ENCODE measurements around the gene SEC24A.

The SEC24A gene

DNA sequence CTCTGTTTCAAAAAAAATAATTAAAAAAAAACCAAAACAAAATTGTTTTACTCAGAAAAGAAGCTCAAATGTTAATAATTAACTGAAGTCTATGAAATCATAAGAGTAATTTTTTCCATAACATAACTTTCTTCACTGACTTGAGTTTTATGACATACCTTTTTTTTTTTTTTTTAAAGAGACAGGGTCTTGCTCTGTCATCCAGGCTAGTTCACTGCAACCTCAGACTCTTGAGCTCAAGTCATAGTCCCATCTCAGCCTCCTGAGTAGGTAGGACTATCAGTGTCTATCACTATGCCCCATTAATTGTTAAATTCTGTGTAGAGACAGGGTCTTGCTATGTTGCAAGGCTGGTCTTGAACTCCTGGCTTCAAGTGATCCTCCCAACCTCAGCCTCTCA, 37.9 kb upstream of the SEC24A start:
- Histone ChIP-seq H4K20me1 (ENCODE audit: insufficient read depth, low read length) (no peaks in the 10 kb centered on the region), H2AFZ (ENCODE audit: low read depth, low read length) (no peak overlapping the region), H3K4me3 (ENCODE audit: low read length) (no peak overlapping the region), H3K27ac (ENCODE audit: low read length) (peak overlapping the region; percentile 99), H3K36me3 (replicated peaks; ENCODE audit: low read depth, low read length) (peaks cover 14% of the 10 kb centered on the region), H3K4me2 (ENCODE audit: low read length) (peak overlapping the region; percentile 91; the same call in 1 of the 2 replicates), H3K9me3 (ENCODE audit: insufficient read depth, low read length) (no peaks in the 10 kb centered on the region), H3K79me2 (ENCODE audit: low read length) (no peaks in the 10 kb centered on the region), H3K4me1 (ENCODE audit: low read length) (peaks cover 34% of the 10 kb centered on the region), H3K9ac (ENCODE audit: low read length) (no peak overlapping the region; the same call in 1 of the 2 replicates), H3K27me3 (ENCODE audit: low read depth, low read length) (no peaks in the 10 kb centered on the region)
- TF ChIP-seq, protein P1, sequence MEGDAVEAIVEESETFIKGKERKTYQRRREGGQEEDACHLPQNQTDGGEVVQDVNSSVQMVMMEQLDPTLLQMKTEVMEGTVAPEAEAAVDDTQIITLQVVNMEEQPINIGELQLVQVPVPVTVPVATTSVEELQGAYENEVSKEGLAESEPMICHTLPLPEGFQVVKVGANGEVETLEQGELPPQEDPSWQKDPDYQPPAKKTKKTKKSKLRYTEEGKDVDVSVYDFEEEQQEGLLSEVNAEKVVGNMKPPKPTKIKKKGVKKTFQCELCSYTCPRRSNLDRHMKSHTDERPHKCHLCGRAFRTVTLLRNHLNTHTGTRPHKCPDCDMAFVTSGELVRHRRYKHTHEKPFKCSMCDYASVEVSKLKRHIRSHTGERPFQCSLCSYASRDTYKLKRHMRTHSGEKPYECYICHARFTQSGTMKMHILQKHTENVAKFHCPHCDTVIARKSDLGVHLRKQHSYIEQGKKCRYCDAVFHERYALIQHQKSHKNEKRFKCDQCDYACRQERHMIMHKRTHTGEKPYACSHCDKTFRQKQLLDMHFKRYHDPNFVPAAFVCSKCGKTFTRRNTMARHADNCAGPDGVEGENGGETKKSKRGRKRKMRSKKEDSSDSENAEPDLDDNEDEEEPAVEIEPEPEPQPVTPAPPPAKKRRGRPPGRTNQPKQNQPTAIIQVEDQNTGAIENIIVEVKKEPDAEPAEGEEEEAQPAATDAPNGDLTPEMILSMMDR (IDR thresholded peaks at IDR 0.05; ENCODE audit: low read depth, low read length) = no peak
- no peak for TF ChIP-seq EZH2phosphoT487 (IDR thresholded peaks at IDR 0.05; ENCODE audit: low read depth)

- no peak overlapping the region for H3K4me3 ChIP-seq (ENCODE audit: low read length)
- H3K27me3 ChIP-seq (ENCODE audit: low read depth, low read length) = no peaks in the 10 kb centered on the region
- peaks cover 33% of the 10 kb centered on the region for H3K4me1 ChIP-seq (ENCODE audit: low read length)
- H4K20me1 ChIP-seq (ENCODE audit: insufficient read depth, low read length) = no peaks in the 10 kb centered on the region
- TF ChIP-seq EZH2phosphoT487 (IDR thresholded peaks at IDR 0.05; ENCODE audit: low read depth) = no peak
- TF ChIP-seq, protein P1 (IDR thresholded peaks at IDR 0.05; ENCODE audit: low read depth, low read length) = no peak
- H3K27ac ChIP-seq (ENCODE audit: low read length) = no peak overlapping the region
- peaks cover 7% of the 10 kb centered on the region for H3K36me3 ChIP-seq (replicated peaks; ENCODE audit: low read depth, low read length)
- H3K79me2 ChIP-seq (ENCODE audit: low read length) = no peaks in the 10 kb centered on the region
- no peak overlapping the region for H3K9ac ChIP-seq (ENCODE audit: low read length)
- H3K4me2 ChIP-seq (ENCODE audit: low read length) = no peak overlapping the region
- no peaks in the 10 kb centered on the region for H3K9me3 ChIP-seq (ENCODE audit: insufficient read depth, low read length)
- H2AFZ ChIP-seq (ENCODE audit: low read depth, low read length) = no peak overlapping the region
These were observed 37.1 kb upstream of the SEC24A start for GRCh38 chr5:134611515-134611914.

DNA sequence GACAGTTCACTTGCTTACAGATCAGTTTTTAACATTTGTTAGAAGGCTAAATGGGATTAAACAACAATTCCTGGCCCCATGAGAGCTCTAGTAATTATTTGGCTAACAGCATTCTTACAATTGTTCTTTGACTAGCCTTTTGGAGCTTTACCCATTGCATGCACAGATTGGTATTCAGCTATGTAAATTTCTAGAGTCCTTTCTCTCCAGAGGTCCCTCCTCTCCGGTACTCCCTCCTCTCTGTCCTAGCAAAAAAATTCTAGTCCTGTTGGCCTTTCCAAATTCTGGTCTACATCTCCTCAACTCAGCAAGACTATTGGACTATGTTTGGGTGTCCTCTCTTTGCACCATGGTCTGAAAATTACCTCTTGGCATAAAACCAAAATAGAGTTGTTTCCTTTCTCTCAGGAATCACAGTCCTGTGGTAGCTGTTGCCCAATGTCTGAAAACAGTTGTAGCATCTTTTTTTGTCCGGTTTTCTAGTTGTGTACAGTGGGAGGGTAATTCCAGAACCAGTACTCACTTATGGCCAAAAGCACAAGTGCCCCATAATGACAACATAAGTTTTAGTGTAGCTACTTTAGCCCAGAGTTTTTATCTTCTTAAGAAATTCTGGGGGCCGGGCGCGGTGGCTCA, 34.0 kb upstream of the SEC24A start:
- H3K27ac ChIP-seq (ENCODE audit: low read length) = no peak overlapping the region
- no peak overlapping the region for H3K4me3 ChIP-seq (ENCODE audit: low read length)
- no peaks in the 10 kb centered on the region for H3K9me3 ChIP-seq (ENCODE audit: insufficient read depth, low read length)
- H3K9ac ChIP-seq (ENCODE audit: low read length) = no peak overlapping the region
- H3K4me2 ChIP-seq (ENCODE audit: low read length) = no peak overlapping the region
- TF ChIP-seq, protein P1 (IDR thresholded peaks at IDR 0.05; ENCODE audit: low read depth, low read length) = no peak
- TF ChIP-seq EZH2phosphoT487 (IDR thresholded peaks at IDR 0.05; ENCODE audit: low read depth) = no peak
- H4K20me1 ChIP-seq (ENCODE audit: insufficient read depth, low read length) = no peaks in the 10 kb centered on the region
- H3K4me1 ChIP-seq (ENCODE audit: low read length) = peaks cover 14% of the 10 kb centered on the region
- no peak overlapping the region for H2AFZ ChIP-seq (ENCODE audit: low read depth, low read length)
- peaks cover 3% of the 10 kb centered on the region for H3K36me3 ChIP-seq (replicated peaks; ENCODE audit: low read depth, low read length)
- H3K27me3 ChIP-seq (ENCODE audit: low read depth, low read length) = no peaks in the 10 kb centered on the region
- H3K79me2 ChIP-seq (ENCODE audit: low read length) = no peaks in the 10 kb centered on the region

- Histone ChIP-seq H3K4me3 (ENCODE audit: low read length) (no peak overlapping the region), H3K4me1 (ENCODE audit: low read length) (no peaks in the 10 kb centered on the region), H3K27ac (ENCODE audit: low read length) (no peak overlapping the region), H3K36me3 (replicated peaks; ENCODE audit: low read depth, low read length) (no peaks in the 10 kb centered on the region), H2AFZ (ENCODE audit: low read depth, low read length) (no peak overlapping the region), H3K79me2 (ENCODE audit: low read length) (no peaks in the 10 kb centered on the region), H3K9me3 (ENCODE audit: insufficient read depth, low read length) (no peaks in the 10 kb centered on the region), H3K27me3 (ENCODE audit: low read depth, low read length) (no peaks in the 10 kb centered on the region), H3K9ac (ENCODE audit: low read length) (no peak overlapping the region), H4K20me1 (ENCODE audit: insufficient read depth, low read length) (no peaks in the 10 kb centered on the region), H3K4me2 (ENCODE audit: low read length) (no peak overlapping the region)
- no peak for TF ChIP-seq EZH2phosphoT487 (IDR thresholded peaks at IDR 0.05; ENCODE audit: low read depth)
- TF ChIP-seq, protein P1 (IDR thresholded peaks at IDR 0.05; ENCODE audit: low read depth, low read length) = no peak
These were observed 28.0 kb upstream of the SEC24A start for GRCh38 chr5:134620634-134621033.

Data from OCI-LY3 (cell line).